Superior temporal gyrus (tissue), 1 donor: ENCODE data around the gene TTC6.
"Not testable (repeated sequence)": the region's sequence is repeated elsewhere in the genome, so short reads cannot be mapped to it uniquely, and the experiment has no call there.

Experiments
- DNase-seq: peaks from one replicate; pipeline ENCODE4 v3.0.0-alpha.2; 2016; ENCODE audit errors: extremely low spot score

The TTC6 gene, protein sequence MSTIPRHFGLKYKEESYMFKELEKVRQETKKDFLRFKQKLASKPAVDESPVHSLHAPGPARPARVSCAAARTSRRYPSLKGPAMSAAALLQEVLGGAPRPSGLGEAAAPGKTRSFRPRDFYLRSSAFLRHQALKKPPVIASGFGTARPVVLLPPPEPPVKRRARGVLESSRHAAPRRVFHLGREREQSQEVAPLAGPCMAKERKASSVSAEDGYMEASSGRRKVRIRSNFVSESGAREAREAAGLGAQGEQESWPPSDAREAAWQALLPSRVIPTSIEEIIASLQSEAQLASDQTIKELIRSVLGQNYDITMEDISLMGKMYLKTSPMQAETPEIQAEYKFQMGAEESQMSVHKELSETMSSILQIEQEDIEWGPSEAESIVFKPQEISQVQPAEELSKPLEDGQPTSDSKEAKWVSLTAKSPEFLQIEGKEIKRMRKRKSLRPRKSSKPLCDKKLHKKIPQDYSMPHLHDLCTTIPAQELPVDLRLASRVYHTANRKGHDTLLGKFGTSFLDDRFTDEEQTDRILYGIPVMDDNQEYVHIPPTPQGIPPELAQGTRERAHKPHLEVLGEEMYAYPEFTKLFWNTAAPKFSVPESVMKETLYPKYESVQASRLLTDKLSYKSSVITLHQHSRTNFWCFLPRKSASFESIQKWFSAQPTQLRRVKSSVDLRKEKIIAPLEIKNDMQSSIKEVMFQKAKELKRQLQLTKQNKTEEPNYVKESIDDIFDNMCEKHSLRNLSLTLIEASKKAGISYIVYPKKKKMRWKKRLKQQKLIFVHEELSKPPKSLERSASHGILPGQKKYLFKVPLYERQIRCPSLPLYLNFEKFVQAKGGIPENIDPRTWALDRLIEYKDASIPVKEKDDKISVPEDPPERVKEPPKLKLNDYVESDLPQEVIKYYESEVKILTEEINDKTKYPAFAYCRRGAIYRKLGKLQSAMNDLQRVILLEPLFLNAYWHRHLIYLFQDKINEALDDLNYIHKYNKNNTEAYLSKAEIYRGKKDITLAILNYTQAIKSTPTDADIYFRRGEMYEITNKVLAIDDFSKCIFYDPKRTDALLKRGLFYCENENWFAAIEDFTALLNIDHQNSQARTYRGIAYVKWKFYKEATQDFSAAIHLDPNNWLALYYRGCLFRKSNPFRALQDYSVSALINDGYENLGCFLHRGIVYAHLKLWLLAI (N-terminal part only)

DNA sequence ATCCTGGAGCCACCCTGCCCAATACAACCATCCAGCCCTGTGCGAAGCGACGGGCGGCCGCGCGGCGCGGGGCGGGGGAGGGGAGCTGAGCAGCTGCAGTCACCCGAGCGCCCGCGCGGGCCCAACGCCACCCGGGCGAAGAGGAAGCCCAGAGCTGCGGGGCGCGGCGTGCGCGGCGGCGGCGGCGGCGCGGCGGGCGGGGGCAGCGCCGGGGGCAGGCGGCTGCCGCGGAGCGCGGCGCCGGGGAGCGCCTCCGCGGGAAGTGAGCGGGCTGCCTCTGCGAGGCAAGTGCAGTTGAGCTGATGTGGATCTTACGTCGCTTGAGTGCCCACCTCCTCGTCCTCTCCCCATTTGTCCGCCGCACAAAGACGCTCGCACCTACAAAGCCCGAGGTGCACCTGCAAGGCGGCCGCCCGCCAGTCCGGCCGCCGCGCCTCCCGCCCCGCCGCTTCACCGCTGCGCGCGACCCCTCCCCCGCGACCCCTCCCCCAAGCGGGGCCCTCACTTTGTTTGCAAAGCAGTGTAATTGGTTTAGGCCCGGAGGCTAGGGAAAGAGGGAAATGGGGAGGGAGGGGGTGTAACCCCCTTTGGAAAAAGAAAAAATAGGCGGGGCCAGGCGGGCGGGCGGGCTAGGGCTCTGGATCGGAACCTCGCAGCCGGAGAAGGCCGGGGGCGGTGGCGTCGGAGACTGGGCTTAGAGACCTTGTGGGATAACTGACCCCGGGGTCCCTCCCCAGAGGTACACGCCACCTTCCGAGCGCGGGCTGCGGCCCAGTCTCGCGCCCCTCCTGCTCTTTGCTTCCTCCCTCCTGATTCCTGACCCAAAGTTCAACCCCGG lies at the start of gene TTC6, which contains the start of gene FOXA1:
Gene TTC6, plus strand, starts transcription at position 659 of the 838 bp plus-strand sequence. CDS start 26,436 bp downstream, outside the sequence.
Gene FOXA1, minus strand, starts transcription at position 279 of the 838 bp plus-strand sequence. Its CDS starts 277 bp downstream, at position 2.
- no peak for DNase-seq

DNA sequence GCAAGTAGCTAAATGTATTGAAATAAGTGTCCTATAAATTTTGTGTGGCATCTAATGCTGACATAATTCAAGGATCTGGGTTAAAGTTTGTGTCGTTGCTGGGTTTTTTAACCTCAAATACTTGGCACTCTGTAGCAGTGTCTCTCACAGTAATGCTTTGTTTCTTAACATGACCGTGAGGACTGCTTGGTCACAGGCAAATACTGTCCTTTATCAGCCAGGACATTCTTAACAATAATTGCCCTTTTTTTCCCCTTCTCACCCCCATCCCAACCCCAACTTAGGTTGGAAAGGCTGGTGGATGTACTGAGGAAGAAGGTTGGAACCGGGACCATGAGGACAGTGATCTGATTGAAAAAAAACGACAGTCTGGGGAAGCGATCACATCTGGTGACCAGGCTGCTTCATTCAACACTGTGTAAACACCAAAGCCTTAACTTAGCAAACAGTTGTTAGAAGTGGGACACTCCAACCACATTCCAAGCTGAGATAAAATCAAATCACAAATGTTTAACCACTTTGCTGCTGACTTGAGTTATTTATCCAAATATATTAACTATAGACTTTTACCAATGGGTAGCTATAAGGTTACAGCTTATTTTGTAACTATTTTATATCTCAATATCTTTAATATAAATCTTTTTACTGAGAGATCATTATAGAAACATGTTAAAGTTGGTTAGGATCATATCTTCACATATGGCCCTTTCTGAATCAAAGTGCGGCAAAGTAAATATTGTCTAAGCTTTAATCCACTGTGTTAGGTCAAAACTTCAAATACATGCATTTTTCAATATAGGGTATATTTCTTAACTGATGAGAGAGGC lies 48.6 kb upstream of the TTC6 start:
- no peak for DNase-seq

DNA sequence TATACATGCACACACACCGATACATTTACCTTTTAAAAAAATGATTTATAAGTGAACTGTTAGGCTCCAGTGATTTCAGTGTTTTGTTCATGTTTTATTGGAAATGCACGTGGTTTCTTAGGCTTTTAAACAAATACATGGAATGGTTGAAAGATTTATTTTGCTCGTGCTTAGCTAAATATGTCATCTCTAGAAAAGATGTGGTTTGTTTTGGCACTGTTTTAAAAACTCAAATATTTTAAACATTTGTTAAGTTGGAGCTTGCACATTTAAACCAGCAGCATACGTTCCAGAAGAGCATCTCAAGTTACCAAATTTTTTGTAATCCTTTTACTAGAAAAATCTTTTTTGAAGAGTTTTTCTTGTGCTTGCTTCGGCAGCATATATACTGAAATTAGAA lies 44.9 kb upstream of the TTC6 start:
- no peak for DNase-seq

DNA sequence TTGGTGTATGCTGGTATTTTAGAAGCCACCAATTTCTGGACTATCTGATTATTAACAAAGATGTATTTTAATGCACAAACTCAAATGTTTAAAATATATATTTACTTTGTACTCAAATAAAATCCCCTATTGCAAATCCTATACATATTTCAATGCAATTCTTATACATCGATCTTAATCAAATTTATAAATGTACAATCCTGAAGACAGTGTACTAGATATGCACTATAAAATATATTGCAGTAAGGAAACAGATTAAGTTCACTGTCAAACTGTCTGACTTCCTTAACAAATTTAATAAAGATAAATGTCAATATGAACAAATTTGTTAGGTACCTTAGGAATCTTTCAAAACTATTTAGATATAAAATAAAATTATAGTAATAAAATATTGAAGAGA lies 44.3 kb upstream of the TTC6 start:
- no peak for DNase-seq

DNA sequence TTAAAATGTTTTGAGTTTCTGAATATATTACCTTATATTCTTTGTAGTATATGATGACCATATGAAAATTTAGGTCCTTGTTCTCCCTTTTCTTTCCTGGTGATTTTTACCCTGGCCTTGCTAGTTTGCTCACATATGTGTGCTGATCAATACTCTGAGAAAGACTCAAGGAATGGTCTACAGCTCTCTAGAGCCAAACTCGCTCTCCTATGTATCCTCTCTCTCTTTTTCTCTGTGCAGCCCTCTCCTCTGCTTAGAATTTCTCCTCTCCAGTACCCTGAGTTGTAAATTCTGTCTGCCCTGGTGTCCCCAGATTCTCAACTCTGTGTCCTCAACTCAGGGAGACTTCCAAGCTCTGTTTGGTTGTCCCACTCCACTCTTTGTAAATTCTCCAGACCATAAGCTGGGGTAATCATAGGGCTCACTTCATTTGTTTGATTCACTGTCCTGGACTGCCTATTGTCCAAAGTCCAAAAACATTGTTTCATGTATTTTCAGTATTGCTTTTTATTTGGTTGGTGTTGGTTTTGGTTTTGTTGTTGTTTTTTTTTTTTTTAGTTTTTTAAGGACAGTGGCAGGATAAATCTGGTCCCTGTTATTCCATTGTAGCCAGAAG lies 41.4 kb upstream of the TTC6 start:
- no peak for DNase-seq

DNA sequence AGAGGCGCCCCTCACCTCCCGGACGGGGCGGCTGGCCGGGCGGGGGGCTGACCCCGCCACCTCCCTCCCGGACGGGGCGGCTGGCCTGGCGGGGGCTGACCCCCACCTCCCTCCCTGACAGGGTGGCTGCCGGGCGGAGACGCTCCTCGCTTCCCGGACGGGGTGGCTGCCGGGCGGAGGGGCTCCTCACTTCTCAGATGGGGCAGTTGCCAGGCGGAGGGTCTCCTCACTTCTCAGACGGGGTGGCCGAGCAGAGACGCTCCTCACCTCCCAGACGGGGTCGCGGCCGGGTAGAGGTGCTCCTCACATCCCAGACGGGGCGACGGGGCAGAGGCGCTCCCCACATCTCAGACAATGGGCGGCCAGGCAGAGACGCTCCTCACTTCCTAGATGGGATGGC lies 39.8 kb upstream of the TTC6 start:
- DNase-seq = not testable (repeated sequence)

DNA sequence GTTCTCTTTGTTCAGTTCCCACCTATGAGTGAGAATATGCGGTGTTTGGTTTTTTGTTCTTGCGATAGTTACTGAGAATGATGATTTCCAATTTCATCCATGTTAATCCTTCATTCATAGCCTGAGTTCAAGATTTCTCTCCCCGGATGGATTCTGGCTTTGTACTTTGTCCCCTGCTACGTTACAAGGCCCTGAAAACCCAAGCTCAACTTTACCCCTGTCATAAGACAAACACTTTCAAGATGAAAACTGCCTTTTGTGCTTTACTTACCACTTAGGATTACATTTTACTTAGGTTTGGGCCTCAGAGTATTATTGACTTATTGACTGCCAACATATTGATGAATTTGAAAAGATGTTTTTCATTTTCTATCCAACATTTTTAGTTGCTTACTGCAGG lies 36.7 kb upstream of the TTC6 start:
- no peak for DNase-seq

DNA sequence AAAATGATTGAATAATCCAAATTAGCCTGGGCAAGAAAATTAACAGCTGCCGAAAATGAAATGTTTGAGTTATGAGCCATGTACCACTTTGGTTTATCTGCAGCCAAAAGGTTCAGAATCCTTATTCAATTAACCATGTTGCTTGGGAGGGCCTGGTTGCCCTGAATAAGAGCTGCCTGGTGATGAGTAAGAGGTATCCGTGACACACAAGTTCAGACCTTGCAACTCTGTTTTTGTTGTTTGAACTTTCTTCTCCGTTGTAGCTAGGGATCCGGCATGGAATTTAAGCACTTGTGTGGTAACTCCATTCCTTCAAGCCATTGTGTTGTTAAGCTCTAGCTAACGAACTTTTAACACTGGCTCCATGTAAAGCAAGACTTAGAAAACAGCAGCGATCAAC lies 36.0 kb upstream of the TTC6 start:
- DNase-seq = no peak

DNA sequence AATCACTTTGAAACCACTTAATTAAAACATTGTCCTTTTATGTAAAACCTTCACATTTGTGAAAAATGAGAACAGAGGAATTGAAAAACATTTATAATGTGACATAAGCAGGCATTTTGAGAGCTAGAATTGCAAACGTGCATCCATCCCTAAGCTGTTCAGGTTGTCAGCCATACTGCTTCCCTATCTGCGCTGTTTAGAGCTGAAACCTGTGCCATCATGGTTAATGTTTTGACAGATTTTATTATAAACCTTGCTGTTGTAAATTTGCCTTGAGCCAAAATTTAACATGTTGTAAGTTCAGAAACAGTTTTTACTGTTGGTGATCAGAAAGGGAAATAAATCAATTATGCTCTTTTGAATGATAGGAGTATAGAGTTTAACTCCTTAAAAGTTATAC lies 32.2 kb upstream of the TTC6 start:
- DNase-seq = no peak

DNA sequence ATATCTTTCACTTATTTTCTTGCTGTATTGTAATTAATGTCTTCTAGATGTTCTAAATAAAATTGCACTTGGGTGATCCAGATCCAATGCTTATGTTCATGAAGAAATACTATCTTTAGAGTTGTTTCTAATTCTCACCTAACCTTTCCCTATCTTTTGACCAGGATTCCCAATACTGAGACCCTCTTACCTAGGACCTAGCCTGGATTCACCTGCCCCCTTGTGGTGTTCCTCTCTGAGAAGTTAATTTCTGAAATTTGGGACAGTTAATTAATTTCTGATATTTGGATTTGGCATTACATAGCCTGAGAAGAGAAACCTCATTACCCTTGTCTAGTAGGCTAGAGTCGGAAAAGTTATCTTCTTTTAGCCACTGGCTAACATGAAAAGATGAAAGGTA lies 29.9 kb upstream of the TTC6 start:
- DNase-seq = no peak

DNA sequence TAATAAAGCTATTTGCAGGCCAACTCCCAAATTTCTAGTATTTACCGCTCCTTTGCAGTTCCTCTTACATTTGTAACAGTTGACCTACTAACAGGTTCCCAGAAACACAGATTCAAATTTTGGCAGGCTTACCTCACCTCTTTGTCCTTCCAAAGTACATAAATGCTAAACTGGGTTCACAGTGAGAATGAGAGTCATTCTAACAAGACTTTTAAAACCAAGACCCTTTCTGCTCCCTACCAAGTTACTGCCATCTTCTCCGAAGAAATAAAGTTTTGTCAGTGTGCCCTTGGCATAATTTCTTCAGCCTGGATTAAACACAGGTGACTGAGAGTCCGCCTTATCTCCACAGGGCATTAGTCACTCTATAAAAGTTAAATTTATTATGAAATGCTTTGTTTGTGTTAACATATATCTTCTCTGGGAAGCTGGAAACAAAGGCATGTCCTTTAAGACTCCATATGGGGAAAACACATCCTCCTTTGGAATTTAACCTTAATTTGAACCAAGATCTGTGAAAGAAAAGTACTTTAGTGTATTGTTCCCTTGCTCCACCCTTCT lies 28.5 kb upstream of the TTC6 start:
- no peak for DNase-seq

DNA sequence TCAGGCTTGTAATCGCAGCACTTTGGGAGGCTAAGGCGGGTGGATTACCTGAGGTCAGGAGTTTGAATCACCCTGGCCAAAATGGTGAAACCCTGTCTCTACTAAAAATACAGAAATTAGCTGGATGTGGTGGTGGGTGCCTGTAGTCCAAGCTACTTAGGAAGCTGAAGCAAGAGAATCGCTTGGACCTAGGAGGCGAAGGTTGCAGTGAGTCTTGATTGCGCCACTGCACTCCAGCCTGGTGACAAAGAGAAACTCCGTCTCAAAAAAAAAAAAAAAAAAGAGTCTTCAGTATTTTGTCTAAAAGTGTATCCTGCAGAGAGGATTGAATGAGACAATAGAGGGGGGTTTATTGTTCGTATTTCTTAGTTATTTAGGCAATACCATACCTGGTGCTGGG lies 25.7 kb upstream of the TTC6 start:
- DNase-seq = no peak

DNA sequence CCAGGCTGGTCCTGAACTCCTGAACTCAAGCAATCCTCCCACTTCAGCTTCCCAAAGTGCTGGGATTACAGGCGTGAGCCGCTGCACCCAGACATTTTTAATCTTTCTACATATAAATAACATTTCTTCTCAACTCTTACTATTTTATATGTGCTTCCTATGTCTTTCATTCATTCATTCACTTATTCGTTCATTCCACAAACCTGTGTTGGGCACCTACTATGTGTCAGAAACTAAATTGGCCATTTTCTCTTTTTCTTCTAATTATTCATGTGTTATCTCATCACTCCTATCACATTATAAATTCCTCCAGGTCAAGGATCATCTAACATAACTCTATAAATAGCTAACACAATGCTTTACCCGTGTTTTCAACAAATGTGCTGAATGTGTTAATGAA lies 24.0 kb upstream of the TTC6 start:
- no peak for DNase-seq

DNA sequence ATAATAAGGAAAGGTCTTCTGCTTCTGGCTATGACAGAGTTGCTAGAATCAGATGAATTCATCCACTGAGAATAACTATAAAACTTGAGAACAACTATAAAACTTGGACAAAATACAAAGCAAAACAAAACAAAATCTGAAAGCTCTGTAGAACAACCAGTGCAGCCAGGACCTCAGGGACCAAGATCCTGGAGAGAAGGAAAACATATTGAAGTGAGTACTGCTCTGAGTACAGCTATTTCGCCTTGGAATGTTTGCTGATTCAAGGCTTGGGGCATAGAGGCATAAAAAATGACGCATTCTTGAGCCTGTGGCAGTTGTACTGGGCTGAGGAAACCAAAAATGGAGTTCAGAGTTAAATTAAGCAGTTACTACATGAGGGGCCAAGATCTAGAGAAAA lies 22.1 kb upstream of the TTC6 start:
- no peak for DNase-seq

DNA sequence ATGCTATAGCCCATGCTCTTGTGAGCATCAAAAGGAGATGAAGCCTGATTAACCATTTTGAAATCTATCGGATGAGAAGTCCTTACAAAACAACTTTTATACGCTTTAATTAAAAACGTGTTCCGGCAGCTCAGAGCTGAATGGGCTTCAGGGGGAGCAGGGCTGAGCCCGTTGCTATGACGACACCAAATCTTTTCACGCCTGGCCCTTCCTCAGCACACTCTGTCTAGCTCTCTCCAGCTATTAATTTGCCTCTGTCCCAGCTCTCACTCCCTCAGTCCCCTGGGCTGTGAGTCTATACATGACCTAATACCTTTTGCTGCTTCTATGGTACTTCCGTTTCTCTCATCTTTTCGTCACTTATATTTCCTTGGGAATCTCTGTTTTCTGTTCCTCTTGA lies 16.2 kb upstream of the TTC6 start:
- no peak for DNase-seq

DNA sequence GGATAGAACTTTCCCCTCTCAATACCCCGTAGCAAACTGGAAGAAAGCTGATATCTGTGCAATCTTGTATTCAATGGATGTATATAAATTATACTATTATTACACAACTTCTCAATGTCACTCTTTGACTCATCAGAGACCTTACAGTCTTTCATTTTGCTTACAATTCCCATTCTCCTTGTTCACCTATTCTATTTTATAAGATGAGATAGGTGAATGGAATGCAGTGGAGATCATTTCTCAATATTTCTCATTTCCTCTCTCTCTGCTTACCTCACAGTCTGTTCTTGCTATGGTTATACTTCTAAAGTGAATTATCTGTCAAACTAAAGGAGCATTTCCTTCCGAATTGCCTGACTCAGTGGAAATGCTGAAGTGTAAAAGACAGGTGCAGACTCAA lies 15.3 kb upstream of the TTC6 start:
- DNase-seq = no peak

DNA sequence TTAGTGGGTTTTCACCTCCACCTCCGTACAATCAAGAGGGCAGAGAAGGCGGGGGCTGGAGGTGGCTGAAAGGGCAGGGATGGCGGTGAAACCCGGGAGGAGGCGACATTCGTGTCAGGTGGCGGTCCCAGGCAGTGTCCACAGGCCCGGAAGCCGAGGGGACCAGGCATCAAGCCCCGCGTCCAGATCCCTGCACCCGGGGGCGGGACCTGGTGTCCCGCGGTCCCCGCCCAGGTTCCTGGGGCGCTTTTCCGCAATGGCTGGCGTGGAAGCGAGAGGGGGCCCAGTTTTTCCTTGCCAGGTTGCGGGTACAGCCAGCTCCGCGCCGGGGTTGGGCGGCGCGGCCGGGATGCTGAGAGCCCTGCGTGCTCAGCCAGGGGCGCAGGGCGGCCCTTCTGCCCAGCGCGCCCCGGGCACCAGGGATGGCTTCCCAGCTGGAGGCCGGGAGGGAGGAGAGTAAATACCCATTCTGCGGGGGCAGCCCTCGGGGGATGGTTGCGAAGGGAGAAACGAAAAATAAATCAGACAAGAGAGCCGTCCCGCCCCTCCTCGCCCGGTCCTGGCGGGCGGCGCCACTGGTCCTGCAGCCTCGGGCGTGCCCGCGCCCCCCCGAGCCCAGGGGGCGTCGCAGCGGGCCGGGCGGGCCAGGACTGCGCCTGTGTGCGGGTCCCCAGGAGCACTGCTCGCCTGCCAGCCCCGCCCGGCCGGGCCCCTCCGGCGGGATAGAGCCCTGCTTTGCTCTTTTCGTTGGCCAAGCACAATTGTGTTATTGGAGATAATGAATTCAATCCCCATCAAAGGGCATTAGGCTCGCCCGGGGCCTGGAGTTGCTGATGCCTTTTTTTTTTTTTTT lies 11.8 kb upstream of the TTC6 start:
- no peak for DNase-seq

DNA sequence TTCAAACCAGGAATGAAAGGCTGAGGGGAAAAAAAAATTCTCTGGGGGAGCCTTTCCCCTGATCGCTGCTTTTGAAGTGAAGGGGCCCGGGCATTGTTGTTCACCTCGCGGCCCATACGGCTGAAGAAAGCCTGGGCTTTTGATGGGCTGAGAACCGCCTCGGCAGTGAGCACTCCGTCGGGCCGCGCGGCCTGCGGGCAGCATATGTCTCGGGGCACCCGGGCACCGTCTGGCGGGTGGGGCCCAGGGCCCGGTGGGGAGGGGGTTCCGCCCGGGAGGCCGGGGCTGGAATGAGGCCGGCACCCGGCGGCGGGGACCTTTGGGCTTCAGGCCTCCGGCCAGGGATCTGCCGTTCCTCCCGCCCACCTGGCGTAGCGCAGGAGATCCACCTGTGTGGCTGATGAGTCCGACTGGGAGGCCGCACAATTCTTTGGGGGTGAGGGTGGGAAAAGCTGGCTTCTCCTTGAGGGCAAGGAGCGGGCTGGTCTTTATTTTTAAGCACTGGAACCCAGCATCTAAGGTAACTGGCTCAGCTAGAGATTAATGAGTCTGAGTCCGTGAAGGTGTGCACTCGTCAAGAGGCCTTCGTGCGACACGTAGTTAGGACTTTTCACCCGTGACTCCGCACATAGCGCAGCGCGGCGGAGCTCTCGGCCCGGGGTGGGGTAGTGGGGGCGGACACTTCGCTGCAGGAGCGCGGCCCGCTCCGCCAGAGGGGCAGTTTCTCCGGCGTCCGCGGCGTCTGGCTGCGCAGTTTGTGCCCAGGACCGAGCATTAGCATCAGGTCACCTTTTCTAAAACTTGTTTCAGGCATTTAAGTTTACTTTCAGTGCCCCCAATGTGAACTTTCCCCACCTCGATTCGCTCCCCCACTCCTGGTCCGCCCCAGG lies 11.0 kb upstream of the TTC6 start:
- DNase-seq = no peak
